GM21367 (cell line): ENCODE data around the gene BBS9.
A peak's percentile ranks its signal among the peaks of the same experiment; 100 is the strongest.
"Not testable (repeated sequence)": the region's sequence is repeated elsewhere in the genome, so short reads cannot be mapped to it uniquely, and the experiment has no call there.

ENCODE experiments used
- ATAC-seq: cut with Tn5 transposase; IDR thresholded peaks from one replicate; pipeline ENCODE4 v1.9.1; 2021; ENCODE audit not compliant: unreplicated experiment

The BBS9 gene

DNA sequence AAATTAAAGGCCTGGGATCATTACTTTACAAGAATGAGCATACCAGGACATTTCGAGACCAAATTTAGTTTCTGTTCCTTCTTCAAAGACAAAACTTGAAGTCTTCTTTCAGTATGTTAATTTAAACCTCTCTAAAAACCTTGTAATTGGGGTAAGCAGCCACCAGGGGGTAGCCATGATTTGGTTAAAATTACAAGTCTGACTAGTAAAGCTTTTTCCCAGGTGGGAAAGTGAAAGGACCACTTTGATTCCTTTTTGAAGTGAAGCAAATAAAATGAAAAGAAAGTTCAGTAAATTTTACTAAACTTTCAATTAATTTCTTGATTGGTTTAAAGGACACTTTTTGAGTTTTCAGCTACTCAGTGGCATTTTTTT is 294.3 kb downstream of the BBS9 start:
- ATAC-seq = peak; percentile 91

- ATAC-seq = no peak
Observed at GRCh38 chr7:33425395-33425794, 296.0 kb downstream of the BBS9 start.

GRCh38 chr7:33425929-33426678 is 296.7 kb downstream of the BBS9 start:
- no peak for ATAC-seq

GRCh38 chr7:33428415-33428814 is 299.1 kb downstream of the BBS9 start:
- ATAC-seq = no peak

- no peak for ATAC-seq
Observed at GRCh38 chr7:33431543-33431942, 302.2 kb downstream of the BBS9 start.

DNA sequence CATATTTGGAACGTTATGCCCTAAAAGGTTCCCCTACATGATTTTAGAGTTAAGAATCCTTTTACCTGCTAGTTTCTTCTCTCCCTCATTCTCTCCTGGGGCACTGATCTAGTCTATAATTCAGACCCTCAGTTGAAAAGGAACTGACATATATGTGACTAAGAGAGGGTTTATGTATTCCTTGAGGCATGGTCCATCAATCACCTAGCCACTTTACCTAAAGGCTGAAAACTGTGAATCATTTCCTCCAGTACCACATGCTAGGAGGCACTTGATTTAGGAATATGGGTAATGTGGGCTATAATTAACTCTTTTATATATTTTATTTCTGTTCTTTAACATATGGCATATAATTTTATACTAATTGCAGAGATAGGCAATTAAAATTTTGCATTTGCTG is 303.5 kb downstream of the BBS9 start:
- no peak for ATAC-seq

- no peak for ATAC-seq
Observed at GRCh38 chr7:33433357-33433756, 304.0 kb downstream of the BBS9 start.

DNA sequence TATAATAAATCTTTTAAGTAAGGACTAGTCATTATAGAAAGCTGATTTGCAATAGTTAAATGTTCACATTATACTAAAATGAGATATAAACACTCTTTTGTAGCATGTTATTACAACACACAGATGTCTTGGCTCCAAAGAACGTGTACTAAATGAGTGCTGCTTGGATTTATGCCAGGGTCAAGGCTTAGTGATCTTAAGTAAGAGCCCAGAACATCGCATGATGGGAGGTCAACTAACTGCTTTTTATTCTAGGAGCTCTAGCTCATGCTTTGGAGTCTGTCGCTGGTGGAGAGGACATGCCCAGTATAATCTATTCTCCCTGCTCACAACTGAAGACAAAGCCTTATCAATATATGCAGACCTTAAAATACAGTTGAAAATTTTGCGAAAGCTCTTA is 315.1 kb downstream of the BBS9 start:
- ATAC-seq = no peak

- ATAC-seq = no peak
Observed at GRCh38 chr7:33446551-33446950, 317.2 kb downstream of the BBS9 start.

- ATAC-seq = no peak
Observed at GRCh38 chr7:33448035-33448434, 318.7 kb downstream of the BBS9 start.

DNA sequence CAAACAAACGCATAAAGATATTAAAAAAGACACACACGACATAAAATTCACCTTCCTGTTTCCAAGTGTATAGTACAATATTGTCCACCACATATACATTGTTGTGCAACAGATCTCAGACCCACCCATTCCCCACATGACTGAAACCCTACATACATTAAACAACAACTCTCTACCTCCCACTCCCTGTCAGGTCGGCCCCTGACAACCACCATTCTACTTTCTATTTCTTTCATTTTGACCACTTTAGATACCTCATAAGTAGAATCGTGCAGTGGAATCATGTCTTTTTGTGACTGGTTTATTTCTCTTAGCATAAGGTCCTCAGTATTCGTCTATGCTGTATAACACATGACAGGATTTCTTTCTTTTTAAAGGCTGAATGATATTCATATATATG is 320.5 kb downstream of the BBS9 start:
- ATAC-seq = no peak

DNA sequence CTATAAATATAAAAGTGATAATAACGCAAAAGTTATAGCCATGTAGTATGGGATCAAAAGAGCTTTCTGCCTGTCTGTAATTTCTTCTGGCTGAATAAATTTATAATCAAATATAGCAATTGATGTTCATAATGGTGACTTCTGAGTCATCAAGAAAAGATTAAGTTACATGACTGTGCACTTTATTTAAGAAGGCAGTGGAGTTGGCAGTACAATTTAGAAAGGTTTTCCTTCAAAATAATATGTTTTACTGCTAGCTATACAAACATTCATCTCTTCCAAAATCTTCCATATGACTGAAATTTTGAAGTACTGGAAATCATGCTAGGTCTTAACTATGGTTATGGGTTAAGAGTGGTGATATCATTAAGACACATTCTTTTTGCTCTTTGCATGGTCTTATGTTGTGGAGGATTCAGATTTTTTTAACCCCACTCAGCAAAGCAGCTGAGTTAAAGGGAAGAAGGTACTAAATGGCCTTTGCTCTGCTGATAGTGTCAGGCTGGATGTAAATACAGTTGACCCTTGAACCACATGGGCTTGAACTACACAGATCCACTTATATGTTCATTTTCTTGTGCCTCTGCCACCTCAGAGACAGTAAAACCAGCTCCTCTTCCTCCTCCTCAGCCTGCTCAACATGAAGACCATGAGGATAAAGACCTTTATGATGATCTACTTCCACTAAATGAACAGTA is 323.6 kb downstream of the BBS9 start:
- no peak for ATAC-seq

- no peak for ATAC-seq
Observed at GRCh38 chr7:33457039-33457438, 327.7 kb downstream of the BBS9 start.

GRCh38 chr7:33458581-33458980 is 329.2 kb downstream of the BBS9 start:
- no peak for ATAC-seq

DNA sequence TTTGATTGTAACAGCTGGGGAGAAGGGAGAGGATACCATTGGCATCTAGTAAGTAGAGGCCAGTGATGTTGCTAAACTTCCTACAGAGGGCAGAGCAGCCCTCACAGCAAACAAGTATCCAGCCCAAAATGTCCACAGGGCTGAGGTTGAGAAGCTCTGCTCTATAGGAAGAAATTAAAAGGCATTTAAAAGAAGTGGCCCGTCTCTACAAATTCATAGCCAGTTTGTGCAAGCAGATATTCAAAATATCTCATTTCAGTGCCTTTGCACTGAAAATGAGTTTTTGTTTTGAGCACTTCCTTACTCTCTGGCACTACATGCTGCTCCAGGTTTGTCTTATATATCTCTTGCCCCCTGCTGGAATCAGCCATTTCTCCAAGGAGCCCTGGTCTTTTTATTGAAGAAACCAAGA is 330.0 kb downstream of the BBS9 start:
- peak; percentile 68 for ATAC-seq

GRCh38 chr7:33463131-33463530 is 333.8 kb downstream of the BBS9 start:
- ATAC-seq = no peak

DNA sequence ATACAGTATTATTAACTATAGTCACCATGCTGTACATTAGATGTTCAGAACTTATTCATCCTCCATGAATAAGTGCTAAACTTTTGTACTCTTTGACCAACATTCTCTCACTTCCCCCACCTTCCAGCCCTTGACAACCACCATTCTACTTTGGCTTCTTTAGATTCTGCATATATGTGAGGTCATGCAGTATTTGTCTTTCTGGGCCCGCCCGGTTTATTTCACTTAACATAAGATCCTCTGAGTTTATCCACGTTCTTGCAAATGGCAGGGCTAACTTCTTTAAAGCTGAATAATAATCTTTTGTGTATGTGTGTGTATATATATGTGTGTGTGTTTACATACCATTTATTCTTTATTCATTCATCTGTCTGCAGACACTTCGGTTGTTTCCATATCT is 336.8 kb downstream of the BBS9 start:
- no peak for ATAC-seq

DNA sequence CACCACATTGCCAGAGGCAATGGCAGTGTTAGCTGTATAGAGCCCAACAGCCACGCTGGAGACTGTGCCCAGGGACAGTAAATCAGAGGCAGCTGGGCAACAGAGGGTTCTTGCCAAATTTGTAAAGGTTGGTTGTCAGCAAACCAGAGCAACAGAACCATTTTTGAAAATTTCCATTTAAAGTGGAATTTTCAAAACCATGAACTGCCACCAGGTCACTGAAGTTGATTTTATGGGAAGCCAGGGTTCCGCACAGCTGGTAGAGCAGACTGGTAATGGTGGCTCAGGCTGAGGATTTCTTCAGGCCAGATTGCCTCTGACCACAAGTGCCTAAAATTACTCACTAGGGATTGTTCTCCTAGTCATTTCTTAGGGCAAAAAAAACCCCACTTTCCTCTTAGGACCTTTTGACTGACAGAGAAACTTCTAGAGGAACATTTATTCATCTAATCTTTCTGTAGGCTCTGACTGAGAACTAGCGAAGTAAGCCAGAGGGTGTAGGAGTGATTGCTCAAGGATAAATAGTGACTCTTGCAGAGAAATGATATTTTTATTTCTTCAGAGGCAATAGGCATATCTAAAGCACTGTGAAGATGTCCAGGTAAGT is 342.4 kb downstream of the BBS9 start:
- no peak for ATAC-seq

DNA sequence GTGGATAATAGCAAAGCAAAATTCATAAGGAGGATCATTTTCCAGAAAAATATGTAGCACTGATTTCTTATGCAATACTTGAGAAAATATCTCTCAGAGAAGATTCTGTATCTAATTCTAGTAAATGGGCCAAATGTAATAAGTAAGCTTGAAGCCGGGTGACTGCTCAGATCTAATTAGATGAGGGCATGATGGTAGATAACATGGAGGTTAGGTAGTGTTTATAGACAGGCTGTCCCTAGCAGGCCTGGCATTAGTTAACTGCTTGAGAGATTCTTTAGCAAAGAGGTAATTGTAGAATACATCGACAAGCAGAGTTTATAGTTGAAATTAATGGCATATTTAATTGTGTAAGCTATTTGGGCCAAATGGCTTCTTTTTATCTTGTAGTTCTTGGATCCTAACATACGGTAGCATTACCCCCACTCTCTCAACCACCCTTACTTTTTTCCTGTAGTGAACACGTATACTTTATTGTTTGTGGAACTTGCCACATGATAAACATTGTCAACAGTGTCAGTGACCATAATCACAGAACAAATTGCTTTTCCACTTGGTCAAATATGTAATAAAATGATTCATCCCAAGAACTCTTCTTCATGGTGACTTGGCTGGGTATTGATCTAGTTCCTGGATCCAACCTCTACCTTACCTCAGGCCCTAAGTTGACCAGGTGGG is 343.1 kb downstream of the BBS9 start:
- ATAC-seq = no peak

GRCh38 chr7:33477719-33478480 is 348.5 kb downstream of the BBS9 start:
- ATAC-seq = no peak

DNA sequence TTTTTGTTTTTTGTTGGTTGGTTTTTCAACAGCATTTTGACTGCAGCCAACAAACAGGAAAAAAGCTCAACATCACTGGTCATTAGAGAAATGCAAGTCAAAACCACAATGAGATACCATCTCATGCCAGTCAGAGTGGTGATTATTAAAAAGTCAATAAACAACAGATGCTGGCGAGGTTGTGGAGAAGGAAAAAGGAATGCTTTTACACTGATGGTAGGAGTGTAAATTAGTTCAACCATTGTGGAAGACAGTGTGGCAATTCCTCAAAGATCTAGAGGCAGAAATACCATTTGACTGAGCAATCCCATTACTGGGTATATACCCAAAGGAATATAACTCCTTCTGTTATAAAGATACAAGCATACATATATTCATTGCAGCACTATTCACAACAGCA is 355.1 kb downstream of the BBS9 start:
- ATAC-seq = not testable (repeated sequence)
